Erythroblast (primary cell): ENCODE measurements around the gene HPS5.

Experiments used
- GATA1 ChIP-seq: IDR thresholded peaks from 2 replicates; pipeline ENCODE4 v1.6.1; 2011; ENCODE audit warnings: low read depth, mild to moderate bottlenecking, control low read depth, low read length, moderate library complexity
- POLR2A ChIP-seq: IDR thresholded peaks from 2 replicates; pipeline ENCODE4 v1.6.1; 2011; ENCODE audit warnings: mild to moderate bottlenecking, low read length

GRCh38 chr11:18236664-18237356, 85.1 kb downstream of the HPS5 start, which contains the start of gene SAA4:
- TF ChIP-seq POLR2A (no peak), GATA1 (no peak)
